Hepatocyte (in vitro differentiated cells): ENCODE data around the gene ODAM. TPM values are rescaled to one million over a fixed set of nuclear protein-coding genes. Genes with fewer than 3 reads are reported as not detected.
"Not testable (repeated sequence)": the region's sequence is repeated elsewhere in the genome, so short reads cannot be mapped to it uniquely, and the experiment has no call there.

Experiments used
- DNase-seq: peaks from one replicate; pipeline ENCODE4 v3.0.0-alpha.2; 2016; ENCODE audit warnings: low spot score
- H2AFZ ChIP-seq: fragments of 200-600 bp; sonication (generic); 2 replicates; pipeline ENCODE4 v1.6.0; 2016; ENCODE audit warnings: antibody characterized with exemption, mild to moderate bottlenecking
- H3K27ac ChIP-seq: fragments of 200-600 bp; sonication (generic); 2 replicates; pipeline ENCODE4 v1.5.1; 2016; ENCODE audit warnings: mild to moderate bottlenecking
- H3K27me3 ChIP-seq: fragments of 200-600 bp; sonication (generic); 2 replicates; pipeline ENCODE4 v1.6.1; 2016
- H3K36me3 ChIP-seq: fragments of 200-600 bp; sonication (generic); replicated peaks from 2 replicates; pipeline ENCODE4 v1.5.1; 2016; ENCODE audit warnings: low read depth; ENCODE audit not compliant: insufficient read depth
- H3K4me1 ChIP-seq: fragments of 200-600 bp; sonication (generic); 2 replicates; pipeline ENCODE4 v1.5.1; 2016; ENCODE audit warnings: mild to moderate bottlenecking, moderate library complexity; ENCODE audit not compliant: insufficient read depth
- H3K4me2 ChIP-seq: fragments of 200-600 bp; sonication (generic); 2 replicates; pipeline ENCODE4 v1.6.0; 2016
- H3K4me3 ChIP-seq: fragments of 200-600 bp; sonication (generic); 2 replicates; pipeline ENCODE4 v1.5.1; 2016; ENCODE audit warnings: mild to moderate bottlenecking
- H3K79me2 ChIP-seq: fragments of 200-600 bp; sonication (generic); 2 replicates; pipeline ENCODE4 v1.6.0; 2017; ENCODE audit warnings: mild to moderate bottlenecking
- H3K9me2 ChIP-seq: fragments of 200-600 bp; sonication (generic); replicated peaks from 2 replicates; pipeline ENCODE4 v1.6.0; 2017; ENCODE audit warnings: mild to moderate bottlenecking; ENCODE audit not compliant: insufficient read depth
- H3K9me3 ChIP-seq: fragments of 200-600 bp; sonication (generic); 2 replicates; pipeline ENCODE4 v1.5.1; 2016; ENCODE audit warnings: low read depth, mild to moderate bottlenecking
- H4K20me1 ChIP-seq: fragments of 200-600 bp; sonication (generic); 2 replicates; pipeline ENCODE4 v1.6.0; 2016; ENCODE audit warnings: mild to moderate bottlenecking; ENCODE audit not compliant: insufficient read depth, poor library complexity, severe bottlenecking
- CTCF ChIP-seq: fragments of 200-600 bp; sonication (generic); IDR thresholded peaks from 2 replicates; pipeline ENCODE4 v1.5.1; 2016; ENCODE audit warnings: antibody characterized with exemption, mild to moderate bottlenecking; ENCODE audit not compliant: poor library complexity
- EZH2 ChIP-seq: fragments of 200-600 bp; sonication (generic); IDR thresholded peaks from 2 replicates; pipeline ENCODE4 v1.6.1; 2016; ENCODE audit warnings: antibody characterized with exemption, mild to moderate bottlenecking, borderline replicate concordance
- EZH2phosphoT487 ChIP-seq: fragments of 200-600 bp; sonication (generic); IDR thresholded peaks from one replicate; pipeline ENCODE4 v1.6.1; 2018; ENCODE audit warnings: antibody characterized with exemption, mild to moderate bottlenecking, low read depth, moderate library complexity; ENCODE audit not compliant: unreplicated experiment, severe bottlenecking
- WGBS: methylation state at CpG from one replicate; pipeline ENCODE4 v1.1.6; 2016; ENCODE audit warnings: low lambda C conversion rate; ENCODE audit errors: missing lambda C conversion rate; 5-methylcytosine and 5-hydroxymethylcytosine counted together
- polyA plus RNA-seq: library from polyadenylated mRNA; unstranded; fragments of >200 nt; fragmentation: Nextera tagmentation; extraction: Ambion mirVana; gene quantifications from 2 replicates; pipeline ENCODE4 v1.2.1, GENCODE V29; 2016
- total RNA-seq: library from RNA; depleted of rRNA; stranded (reverse); fragments of >200 nt; gene quantifications from 2 replicates; pipeline ENCODE4 v1.2.3, GENCODE V29; 2014

Gene ODAM
- total and polyA plus RNA-seq, 2 experiments from 2014 or later, result 1.2 to 3.8 TPM

- not testable (repeated sequence) for H3K9me2 ChIP-seq, H4K20me1 ChIP-seq, H3K27ac ChIP-seq, H3K27me3 ChIP-seq, H2AFZ ChIP-seq, H3K4me1 ChIP-seq, H3K79me2 ChIP-seq, H3K4me2 ChIP-seq, H3K4me3 ChIP-seq, H3K36me3 ChIP-seq, DNase-seq, H3K9me3 ChIP-seq
- WGBS, result 97% methylated on average over 3 of the region's 3 CpGs
These were observed 25.9 kb downstream of the ODAM start for GRCh38 chr4:70221389-70221788.

- H3K27me3 ChIP-seq, H3K4me2 ChIP-seq, H3K9me2 ChIP-seq, H3K79me2 ChIP-seq, H3K4me1 ChIP-seq, H3K9me3 ChIP-seq, H3K4me3 ChIP-seq, H2AFZ ChIP-seq, H3K36me3 ChIP-seq, DNase-seq, H3K27ac ChIP-seq, H4K20me1 ChIP-seq: not testable (repeated sequence)
These were observed 26.3 kb downstream of the ODAM start for GRCh38 chr4:70221818-70222217.

- Histone ChIP-seq H4K20me1 (no peaks in the 10 kb centered on the region), H3K4me2 (no peak within 1 kb of the TSS), H3K27me3 (no peaks in the 10 kb centered on the region), H3K4me1 (no peaks in the 10 kb centered on the region), H3K9me3 (no peaks in the 10 kb centered on the region), H3K36me3 (no peaks in the 10 kb centered on the region), H2AFZ (no peak within 1 kb of the TSS), H3K27ac (no peak within 1 kb of the TSS), H3K9me2 (no peaks in the 10 kb centered on the region), H3K79me2 (no peaks in the 10 kb centered on the region), H3K4me3 (no peak within 1 kb of the TSS)
- TF ChIP-seq CTCF (no peak), EZH2phosphoT487 (no peak), EZH2 (no peak)
- no peak for DNase-seq
- WGBS, result 63% methylated on average over 2 of the region's 2 CpGs
These were observed 30.3 kb downstream of the ODAM start, which contains the start of gene FDCSP for GRCh38 chr4:70225824-70226223. TSS of gene FDCSP (plus strand) at chr4:70226124. CDS start at chr4:70231195, 5,071 bp downstream.

GRCh38 chr4:70236125-70236524 is 40.6 kb downstream of the ODAM start:
- peaks cover 16% of the 10 kb centered on the region for H3K4me1 ChIP-seq

More at GRCh38 chr4:70236125-70236524, 40.6 kb downstream of the ODAM start:
- no peak overlapping the region for H2AFZ ChIP-seq
- TF ChIP-seq CTCF, result no peak
- no peak for TF ChIP-seq EZH2phosphoT487
- no peak for TF ChIP-seq EZH2
- H3K27me3 ChIP-seq, result no peaks in the 10 kb centered on the region
- H3K4me2 ChIP-seq, result no peak overlapping the region
- no peaks in the 10 kb centered on the region for H3K9me2 ChIP-seq
- DNase-seq, result no peak
- H3K79me2 ChIP-seq, result no peaks in the 10 kb centered on the region
- no peak overlapping the region for H3K4me3 ChIP-seq
- H3K9me3 ChIP-seq, result no peaks in the 10 kb centered on the region
- 81% methylated on average over 1 of the region's 1 CpG for WGBS
- H3K36me3 ChIP-seq, result no peaks in the 10 kb centered on the region
- no peaks in the 10 kb centered on the region for H4K20me1 ChIP-seq
- no peak overlapping the region for H3K27ac ChIP-seq
